GM21515 (cell line): ENCODE measurements around the gene ANKRD36C.
"Not testable (repeated sequence)": the region's sequence is repeated elsewhere in the genome, so short reads cannot be mapped to it uniquely, and the experiment has no call there.

Experiments
- ATAC-seq: cut with Tn5 transposase; IDR thresholded peaks from one replicate; pipeline ENCODE4 v1.9.1; 2021; ENCODE audit not compliant: unreplicated experiment

Gene ANKRD36C

DNA sequence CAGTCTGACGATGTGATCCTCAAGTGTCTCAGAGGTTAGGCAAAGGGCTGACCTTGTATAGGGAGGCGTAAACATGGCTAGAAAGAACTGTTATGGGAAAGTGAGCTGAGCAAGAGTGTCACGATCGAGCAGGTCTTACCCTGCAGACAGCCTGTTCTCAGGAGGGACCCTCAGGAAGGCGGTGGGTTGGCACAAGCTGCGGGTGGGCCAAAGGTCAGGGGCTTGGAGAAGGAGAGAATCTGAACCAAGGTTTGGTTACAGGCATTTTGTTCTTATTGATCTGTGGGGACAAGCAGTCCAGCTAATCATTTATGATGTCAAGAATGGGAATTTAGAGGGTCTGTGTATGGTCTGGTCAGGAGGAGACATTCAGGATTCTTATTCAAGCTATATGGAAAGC is 16.4 kb upstream of the ANKRD36C start:
- not testable (repeated sequence) for ATAC-seq

DNA sequence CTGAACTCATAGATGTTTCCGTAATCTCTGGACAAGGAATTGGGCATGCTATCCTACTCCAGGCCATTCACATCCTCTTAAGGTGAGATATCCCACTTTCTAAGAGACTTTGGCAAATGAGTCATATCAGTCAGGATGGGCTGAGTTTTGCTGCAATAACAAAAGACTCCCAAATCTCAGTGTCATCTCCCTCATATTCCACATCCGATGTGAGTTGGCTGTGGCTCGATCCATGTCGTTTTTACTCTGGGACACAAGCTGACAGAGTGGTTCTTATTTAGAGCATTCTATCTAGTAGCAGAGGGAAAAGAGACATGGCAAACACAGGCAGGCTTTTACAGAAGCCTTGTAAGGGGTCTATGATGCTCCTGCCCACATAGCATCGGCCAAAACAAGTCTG is 14.6 kb upstream of the ANKRD36C start:
- ATAC-seq = not testable (repeated sequence)

DNA sequence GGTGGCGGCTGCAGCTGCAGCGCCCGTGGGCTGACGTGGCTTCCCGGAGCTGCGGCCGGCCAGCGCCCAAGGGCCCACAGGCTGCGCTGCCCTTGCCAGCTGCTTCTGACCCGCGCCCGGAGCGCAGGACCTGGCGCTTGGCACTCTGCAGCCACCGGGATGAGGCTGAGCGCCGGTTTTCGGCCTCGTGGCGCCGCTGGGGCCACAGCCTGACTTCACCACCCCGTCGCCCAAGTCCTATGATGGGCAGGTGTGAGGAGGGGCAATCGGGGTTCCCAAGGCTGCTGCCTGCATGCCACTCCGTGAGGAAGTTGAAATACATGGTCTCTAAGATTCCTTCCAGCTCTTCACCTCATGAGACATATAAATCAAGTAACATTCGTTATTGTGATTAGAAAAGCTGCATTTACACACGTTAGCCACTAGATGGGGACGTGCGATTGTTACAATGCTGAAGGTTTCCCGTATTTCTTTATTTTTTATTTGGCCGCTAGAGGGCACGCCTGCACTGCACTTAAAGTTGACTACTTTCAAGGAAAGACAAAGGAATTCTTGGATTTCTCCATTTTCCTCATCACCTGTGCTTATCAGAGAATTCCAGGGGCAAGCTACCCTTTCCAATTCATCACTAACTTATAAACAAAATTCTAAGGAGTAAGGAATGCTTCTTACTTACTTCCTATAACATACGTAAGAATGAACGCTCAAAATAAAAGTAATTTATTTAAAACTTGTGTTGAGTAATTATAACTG is 1.1 kb upstream of the ANKRD36C start:
- peak; percentile 53 for ATAC-seq

DNA sequence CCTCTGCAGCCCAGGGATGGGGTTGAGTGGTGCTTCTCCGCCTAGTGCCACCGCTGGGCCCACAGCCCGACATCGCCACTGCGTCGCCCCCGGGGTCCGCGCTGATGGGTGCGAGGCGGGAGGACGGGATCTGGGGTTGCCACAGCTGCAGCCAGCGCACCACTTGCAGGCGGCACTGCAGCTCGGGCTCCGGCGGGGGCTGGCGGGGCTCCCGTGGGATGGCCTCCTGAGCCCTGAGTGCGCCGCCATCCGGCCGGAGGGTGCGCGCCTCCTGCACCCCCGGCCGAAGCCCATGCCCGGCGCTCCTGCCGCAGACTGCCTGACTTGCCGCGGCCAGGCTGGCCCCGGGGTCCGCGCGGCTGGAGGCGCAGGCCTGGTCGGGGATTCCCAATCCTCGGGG is 478 bp upstream of the ANKRD36C start:
- ATAC-seq = peak; percentile 36

DNA sequence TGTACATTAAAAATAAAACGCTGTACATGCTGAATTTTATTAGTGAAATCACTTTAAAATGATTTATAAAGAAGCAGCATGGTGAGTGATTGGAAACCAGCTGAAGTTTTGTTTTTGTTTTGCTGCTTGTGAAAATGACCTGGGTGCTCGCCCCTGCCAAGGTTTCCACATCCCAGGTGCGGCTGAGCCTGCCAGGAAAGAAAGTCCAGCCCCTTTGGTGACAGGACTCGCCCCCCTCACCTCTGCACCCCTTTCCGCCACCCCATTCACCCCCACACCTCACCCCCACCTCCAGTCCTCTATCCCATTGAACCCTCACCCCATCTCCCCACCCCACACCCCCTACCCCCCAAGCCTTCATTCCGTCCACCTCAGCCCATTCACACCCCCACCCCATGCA is 740 bp downstream of the ANKRD36C start:
- not testable (repeated sequence) for ATAC-seq

DNA sequence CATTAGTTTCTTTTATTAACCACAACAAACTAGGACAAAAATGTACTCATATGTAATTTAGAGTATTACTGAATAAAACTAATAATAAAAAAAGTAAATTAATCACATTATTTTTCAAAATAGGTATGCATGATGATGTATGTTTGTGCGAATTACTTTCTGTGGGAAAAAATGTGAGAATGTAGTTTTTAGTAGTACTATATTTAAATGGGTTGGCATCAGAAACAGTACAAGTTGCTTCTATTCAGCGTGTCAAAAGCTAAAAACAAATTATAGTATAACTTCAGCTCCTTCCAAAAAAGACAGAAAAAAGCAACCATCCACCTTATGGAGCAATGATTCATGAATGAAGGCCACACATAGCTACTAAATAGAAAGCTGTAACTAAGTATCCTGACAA is 40.0 kb downstream of the ANKRD36C start:
- not testable (repeated sequence) for ATAC-seq

DNA sequence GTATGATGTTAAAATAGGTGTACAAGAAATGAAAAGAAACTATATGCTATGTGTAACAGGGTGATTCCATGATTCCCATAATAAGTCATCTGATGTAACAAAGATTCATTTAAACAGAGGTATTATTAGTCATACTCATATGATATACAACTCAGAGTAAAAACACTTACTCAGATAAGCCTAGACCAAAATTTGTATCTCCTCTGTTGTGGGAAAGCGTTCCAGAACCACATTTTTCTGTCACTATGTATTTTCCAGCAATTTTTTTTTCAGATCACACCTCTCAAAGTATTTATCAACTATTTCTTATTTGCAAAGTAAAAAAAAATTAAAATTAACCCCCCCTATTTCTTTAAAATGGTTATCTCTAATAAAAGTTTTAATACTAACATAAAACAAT is 43.6 kb downstream of the ANKRD36C start:
- not testable (repeated sequence) for ATAC-seq

DNA sequence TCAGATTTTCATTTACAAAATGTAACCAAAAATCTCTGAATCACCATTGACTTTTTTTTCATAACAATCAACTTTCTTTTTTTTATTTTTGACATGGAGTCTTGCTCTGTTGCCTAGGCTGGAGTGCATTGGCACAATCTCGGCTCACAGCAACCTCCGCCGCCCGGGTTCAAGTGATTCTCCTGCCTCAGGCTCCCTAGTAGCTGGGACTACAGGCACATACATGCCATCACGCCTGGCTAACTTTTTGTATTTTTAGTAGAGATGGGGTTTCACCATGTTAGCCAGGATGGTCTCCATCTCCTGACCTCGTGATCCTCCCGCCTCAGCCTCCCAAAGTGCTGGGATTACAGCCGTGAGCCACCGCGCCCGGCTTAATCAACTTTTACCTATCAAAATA is 51.7 kb downstream of the ANKRD36C start:
- ATAC-seq = not testable (repeated sequence)

DNA sequence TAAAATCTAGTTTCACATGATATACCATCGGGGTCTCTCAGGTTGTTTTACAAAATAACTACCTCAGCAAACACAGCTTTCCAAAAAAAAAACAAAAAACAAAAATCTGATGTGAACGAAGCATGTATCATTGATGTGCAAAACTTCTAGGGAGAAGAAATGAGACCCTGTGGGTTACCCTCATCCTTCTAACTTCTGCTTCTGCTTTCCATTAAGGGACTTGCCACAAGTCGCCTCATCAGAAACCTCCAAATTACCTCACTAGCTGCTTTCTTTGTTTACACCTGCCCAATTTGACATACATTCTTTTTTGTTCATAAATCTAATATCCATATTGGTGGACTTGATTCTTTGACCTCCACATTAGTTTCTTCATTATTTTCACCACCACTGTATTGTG is 60.9 kb downstream of the ANKRD36C start:
- not testable (repeated sequence) for ATAC-seq

DNA sequence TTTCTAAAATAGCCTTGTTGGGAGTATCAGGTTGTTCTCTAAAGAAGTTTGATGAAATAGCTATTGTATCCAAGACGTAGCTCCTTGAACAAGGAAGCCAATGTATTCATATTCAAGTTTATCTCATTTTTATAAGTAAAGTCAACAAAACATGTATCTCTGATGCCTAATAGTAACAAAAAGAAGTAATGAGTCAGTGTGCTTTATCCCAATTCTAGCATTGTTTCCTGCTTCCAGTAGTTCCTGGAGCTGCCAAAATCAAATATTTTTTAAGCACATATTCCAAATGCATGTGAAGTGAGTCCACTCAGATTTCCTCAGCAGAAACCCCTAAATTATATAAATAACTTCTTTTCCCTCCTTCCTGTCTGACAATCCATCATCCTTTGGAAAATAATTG is 74.6 kb downstream of the ANKRD36C start:
- not testable (repeated sequence) for ATAC-seq

DNA sequence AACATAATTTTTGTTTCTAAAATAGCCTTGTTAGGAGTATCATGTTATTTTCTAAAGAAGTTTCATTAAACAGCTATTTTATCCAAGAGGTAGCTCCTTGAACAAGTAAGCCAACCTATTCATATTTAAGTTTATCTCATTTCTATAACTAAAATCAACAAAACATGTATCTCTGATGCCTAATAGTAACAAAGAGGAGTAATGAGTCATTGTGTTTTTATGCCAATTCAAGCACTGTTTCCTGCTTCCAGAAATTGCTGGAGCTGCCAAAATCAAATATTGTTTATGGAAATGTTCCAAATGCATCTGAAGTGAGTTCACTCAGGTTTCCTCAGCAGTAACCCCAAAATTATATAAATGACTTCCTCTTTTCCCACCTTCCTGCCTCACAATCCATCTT is 76.5 kb downstream of the ANKRD36C start:
- not testable (repeated sequence) for ATAC-seq

DNA sequence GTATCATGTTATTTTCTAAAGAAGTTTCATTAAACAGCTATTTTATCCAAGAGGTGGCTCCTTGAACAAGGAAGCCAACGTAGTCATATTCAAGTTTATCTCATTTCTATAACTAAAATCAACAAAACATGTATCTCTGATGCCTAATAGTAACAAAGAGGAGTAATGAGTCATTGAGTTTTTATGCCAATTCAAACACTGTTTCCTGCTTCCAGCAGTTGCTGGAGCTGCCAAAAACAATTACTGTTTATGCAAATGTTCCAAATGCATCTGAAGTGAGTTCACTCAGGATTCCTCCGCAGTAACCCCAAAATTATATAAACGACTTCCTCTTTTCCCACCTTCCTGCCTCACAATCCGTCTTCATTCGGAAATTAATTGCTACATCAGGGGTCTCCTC is 80.2 kb downstream of the ANKRD36C start:
- not testable (repeated sequence) for ATAC-seq

DNA sequence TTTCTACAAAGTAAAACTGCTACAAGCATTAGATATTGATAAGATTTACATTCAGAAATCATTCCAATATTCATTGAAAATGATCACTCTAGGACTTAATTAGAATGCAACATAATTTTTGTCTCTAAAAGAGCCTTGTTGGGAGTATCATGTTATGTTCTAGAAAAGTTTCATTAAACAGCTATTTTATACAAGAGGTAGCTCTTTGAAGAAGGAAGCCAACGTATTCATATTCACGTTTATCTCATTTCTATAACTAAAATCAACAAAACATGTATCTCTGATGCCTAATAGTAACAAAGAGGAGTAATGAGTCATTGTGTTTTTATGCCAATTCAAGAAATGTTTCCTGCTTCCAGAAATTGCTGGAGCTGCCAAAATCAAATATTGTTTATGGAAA is 97.2 kb downstream of the ANKRD36C start:
- ATAC-seq = not testable (repeated sequence)

DNA sequence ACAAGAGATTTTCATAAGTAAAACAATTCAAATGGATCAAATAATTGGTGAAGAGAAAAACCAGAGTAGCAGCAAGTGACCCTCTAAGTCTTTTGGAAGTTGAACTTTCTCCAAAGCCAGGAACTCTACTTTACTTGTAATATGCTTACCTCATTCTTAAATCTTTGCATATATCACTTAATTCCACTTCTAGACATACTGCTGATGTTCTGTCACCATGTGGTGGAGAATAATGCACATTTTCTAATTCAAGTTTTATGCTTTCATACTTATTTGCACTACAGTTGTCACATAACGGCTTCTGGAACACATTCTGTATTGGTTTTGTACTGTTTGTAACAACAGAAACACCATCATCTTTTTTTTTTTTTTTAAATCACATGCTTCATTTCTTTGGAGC is 123.7 kb downstream of the ANKRD36C start:
- ATAC-seq = not testable (repeated sequence)

DNA sequence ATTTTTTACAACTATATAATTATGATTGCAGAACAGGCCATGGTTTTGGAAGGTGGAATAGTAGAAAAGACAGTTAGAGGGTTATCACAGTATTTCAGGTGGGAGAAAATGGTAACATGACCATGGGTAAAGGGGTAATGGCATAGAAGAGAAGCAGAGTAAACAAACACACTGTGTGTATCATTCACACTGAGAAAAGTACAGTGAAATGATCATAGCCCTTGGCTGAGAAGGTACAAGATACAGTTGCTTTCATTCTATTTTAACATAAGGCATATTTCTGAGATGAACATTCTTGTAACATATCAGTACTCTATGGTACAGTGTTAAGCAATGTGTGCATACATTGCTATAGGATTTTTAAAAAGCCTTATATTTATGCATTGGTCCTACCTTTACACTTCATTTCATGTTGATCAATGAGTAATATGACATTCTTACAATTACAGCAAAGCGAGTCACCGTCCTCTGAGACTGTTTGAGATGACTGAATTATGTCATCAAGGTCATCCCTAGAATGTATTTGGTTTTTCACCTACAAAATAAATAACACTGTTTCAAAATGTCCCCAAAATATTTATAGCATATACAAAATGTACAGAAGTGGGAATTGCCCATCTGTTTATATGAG is 124.5 kb downstream of the ANKRD36C start:
- not testable (repeated sequence) for ATAC-seq

DNA sequence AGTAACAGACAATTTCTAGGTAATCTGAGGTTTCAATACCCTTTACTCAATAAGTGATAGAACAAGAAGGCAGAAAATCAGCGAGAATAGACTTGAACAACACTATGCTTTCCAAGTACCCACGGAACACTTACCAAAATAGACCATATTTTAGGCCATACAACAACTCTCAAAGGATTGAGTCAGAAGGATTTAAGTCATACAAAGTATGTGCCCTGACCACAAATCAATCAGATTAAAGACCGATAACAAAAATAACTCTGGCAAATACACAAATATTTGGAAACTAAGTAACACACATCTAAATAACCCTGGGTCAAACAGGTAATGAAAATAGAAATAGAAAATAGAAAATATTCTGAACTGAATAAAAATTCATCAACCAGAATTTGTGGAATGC is 129.5 kb downstream of the ANKRD36C start:
- ATAC-seq = not testable (repeated sequence)

DNA sequence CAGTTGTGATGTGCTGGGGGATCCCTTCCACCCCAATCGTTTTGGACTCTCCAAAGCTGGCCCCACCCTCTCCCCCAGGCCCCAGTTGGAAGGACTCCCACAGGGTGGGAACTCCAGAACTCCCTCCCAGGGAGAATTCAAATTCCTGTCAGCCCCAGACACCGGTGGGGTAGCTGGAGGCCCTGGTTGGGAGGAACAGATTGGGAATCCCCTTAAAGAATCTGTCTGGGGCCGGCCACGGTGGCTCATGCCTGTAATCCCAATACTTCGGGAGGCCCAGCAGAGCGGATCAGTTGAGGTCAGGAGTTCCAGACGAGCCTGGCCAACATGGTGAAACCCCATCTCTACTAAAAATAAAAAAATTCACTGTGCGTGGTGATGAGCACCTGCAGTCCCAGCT is 155.5 kb downstream of the ANKRD36C start:
- ATAC-seq = no peak

DNA sequence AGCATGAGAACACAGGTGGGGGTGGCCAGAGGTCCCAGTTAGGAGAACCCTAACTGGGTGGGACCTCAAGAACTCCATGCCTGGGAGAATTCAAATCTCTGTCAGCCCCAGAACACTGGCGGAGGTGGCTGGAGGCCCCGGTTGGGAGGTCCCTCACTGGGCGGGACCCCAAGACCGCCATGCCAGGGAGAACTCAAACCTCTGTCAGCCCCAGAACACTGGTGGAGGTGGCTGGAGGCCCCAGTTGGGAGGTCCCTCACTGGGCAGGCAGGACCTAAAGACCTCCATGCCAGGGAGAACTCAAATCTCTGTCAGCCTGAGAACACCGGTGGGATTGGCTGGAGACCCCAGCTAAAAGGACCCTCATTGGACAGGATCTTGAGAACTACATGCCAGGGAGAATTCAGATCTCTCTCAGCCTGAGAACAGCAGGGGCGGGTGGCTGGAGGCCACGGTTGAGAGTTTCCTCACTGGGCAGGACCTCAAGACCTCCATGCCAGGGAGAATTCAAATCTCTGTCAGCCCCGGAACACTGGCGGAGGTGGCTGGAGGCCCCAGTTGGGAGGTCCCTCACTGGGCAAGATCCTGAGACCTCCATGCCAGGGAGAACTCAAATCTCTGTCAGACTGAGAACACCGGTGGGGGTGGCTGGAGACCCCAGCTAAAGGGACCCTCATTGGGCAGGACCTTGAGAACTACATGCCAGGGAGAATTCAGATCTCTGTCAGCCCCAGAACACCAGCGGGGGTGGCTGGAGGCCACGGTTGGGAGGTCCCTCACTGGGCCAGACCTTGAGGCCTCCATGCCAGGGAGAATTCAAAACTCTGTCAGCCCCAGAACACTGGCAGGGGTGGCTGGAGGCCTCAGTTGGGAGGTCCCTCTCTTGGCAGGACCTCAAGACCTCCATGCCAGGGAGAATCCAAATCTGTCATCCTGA is 157.3 kb downstream of the ANKRD36C start:
- ATAC-seq = not testable (repeated sequence)

DNA sequence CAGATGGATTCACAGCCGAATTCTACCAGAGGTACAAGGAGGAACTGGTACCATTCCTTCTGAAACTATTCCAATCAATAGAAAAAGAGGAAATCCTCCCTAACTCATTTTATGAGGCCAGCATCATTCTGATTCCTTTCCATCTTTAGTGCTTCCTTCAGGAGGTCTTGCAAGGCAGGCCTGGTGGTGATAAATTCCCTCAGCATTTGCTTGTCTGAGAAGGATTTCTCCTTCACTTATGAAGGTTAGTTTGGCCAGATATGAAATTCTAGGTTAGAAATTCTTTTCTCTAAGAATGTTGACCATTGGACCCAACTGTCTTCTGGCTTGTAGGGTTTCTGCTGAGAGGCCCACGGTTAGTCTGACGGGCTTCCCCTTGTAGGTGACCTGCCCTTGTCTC is 167.4 kb downstream of the ANKRD36C start:
- not testable (repeated sequence) for ATAC-seq

DNA sequence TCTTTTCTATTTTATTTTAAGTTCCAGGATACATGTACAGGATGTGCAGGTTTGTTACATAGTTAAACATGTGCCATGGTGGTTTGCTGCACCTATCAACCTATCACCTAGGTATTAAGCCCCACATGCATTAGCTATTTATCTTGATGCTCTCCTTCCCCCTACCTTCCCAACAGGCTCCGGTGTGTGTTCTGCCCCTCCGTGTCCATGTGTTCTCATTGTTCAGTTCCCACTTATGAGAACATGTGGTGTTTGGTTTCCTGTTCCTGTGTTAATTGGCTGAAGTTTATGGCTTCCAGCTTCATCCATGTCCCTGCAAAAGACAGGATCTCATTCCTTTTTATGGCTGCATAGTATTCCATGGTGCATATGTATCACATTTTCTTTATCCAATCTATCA is 174.1 kb downstream of the ANKRD36C start:
- ATAC-seq = not testable (repeated sequence)

DNA sequence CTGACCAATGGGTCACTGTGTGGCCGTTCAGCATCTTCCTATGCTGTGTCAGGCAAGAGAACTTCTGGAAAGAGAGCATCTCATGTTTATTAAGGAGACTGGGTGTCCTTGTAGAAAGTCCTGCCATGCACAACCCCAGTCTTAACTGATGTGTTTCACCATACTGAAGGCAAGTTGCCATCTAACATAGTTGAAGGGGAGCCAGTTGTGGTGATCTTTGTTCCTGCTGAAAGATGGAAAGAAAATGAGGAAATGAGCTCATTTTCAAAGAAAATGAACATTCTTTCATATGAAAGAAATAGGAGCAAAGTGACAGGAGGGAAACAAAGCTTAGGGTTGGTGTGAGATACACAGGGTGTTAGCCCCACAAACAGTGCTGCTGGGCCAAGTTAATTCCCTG is 178.3 kb downstream of the ANKRD36C start:
- not testable (repeated sequence) for ATAC-seq
